GM13976 (cell line): ENCODE data around the gene ITPR1.

Experiments used
- DNase-seq: peaks from one replicate; pipeline ENCODE4 v3.0.0; 2012; ENCODE audit warnings: low spot score
- in situ Hi-C: fragments of 300-500 bp; cut with MboI; formaldehyde crosslinking; loops from one replicate; pipeline ENCODE4 v1.12.0; 2022; ENCODE audit warnings: low sequenced_read_pairs, mixed read lengths, inconsistent platforms; ENCODE audit not compliant: unreplicated experiment
- TF ChIP-seq, protein P1 (sequence below): IDR thresholded peaks from 2 replicates; pipeline ENCODE4 v1.5.1; 2012; ENCODE audit warnings: borderline replicate concordance, mild to moderate bottlenecking; ENCODE audit not compliant: insufficient read depth; ENCODE audit errors: extremely low read depth, missing control alignments, control extremely low read depth

ITPR1 gene

DNA sequence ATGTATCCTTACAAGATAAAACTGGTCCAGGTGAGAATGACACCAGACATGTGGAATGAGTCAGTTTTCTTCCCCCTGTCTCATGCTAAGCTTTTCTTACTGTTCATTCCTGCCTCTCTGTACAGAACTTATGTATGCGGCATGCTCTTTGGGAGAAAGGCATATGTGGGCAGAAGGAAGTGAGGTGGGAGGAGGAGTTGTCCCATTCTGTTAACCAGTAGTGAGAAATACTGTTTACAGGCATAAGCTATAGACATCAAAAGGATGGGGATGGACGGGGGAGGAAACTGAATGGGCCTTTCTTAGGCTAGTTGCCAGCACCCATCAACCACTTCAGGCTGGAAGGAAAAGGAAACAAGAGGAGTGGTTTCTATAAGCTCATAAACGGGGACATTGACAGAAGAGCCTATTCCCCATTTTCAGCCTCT, 342.5 kb downstream of the ITPR1 start:
- in situ Hi-C loops = loop anchor here (10.0 kb wide), 1 partner anchor 139 kb away; the partner anchor contains the start of gene BHLHE40
- no peak for DNase-seq
- TF ChIP-seq, protein P1, sequence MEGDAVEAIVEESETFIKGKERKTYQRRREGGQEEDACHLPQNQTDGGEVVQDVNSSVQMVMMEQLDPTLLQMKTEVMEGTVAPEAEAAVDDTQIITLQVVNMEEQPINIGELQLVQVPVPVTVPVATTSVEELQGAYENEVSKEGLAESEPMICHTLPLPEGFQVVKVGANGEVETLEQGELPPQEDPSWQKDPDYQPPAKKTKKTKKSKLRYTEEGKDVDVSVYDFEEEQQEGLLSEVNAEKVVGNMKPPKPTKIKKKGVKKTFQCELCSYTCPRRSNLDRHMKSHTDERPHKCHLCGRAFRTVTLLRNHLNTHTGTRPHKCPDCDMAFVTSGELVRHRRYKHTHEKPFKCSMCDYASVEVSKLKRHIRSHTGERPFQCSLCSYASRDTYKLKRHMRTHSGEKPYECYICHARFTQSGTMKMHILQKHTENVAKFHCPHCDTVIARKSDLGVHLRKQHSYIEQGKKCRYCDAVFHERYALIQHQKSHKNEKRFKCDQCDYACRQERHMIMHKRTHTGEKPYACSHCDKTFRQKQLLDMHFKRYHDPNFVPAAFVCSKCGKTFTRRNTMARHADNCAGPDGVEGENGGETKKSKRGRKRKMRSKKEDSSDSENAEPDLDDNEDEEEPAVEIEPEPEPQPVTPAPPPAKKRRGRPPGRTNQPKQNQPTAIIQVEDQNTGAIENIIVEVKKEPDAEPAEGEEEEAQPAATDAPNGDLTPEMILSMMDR = no peak

DNA sequence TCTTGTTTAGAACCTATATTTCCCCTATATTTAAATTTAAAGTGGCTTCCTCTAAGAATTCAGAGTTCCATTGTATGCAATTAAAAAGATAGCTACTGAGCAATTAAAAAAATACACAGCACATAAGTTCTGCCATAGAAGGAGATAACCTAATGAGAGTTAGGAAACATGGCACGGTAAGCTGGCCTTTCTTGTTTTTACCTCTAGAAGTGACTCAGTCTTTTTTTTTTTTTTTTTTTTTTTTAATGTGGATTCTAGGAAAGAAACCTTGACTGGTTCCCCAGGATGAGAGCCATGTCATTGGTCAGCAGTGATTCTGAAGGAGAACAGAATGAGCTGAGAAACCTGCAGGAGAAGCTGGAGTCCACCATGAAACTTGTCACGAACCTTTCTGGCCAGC, 343.4 kb downstream of the ITPR1 start:
- in situ Hi-C loops = loop anchor here (10.0 kb wide), 1 partner anchor 138 kb away; the partner anchor contains the start of gene BHLHE40
- no peak for DNase-seq
- TF ChIP-seq, protein P1 = no peak

DNA sequence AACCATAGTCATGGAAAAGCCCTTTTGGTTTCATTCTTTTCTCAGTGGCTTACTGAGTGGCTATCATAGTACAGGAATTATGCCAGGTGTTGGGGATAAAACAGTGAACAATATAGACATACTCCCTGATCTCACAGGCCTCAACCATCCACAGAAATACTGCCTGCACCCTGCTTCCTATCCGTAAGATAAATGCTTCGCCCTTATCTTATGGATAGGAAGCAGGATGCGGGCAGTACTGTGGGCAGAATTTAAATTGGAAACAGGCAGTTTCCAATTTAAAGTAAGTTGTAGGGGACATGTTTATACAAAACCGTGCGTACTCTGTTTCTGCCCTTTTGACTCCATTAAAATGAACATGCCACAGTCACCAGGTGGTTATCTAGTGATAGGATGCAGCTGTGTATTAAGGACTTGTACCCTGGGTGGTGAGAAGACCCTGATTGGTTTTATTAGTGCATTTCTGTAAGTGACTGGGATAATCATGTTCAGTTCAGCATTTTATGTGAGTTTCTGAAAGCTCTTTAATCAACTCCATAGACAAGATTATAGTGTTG, 344.3 kb downstream of the ITPR1 start:
- in situ Hi-C loops = loop anchor here (10.0 kb wide), 1 partner anchor 137 kb away; the partner anchor contains the start of gene BHLHE40
- DNase-seq = no peak
- TF ChIP-seq, protein P1 = no peak

DNA sequence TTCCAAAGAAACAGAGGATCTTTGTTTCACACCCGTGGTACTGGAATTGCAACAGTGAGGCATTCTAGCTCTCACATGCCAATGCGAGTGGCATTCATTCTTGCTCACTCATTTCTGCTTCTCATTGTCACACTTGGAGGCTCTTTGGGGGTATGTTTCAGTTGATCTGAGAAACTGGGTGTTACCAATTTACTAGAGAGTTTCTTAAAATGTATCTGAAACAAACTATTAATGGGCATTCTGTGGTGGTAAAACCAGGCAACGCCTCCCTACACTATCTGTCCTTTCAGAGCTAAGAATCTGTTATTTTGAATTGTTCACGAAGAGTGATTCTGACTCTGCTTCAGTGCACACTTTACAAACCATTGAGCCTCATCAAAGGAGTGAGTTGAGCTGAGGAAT, 345.5 kb downstream of the ITPR1 start:
- DNase-seq = no peak
- TF ChIP-seq, protein P1 = no peak
- in situ Hi-C loops = loop anchor here (10.0 kb wide), 1 partner anchor 136 kb away; the partner anchor contains the start of gene BHLHE40

DNA sequence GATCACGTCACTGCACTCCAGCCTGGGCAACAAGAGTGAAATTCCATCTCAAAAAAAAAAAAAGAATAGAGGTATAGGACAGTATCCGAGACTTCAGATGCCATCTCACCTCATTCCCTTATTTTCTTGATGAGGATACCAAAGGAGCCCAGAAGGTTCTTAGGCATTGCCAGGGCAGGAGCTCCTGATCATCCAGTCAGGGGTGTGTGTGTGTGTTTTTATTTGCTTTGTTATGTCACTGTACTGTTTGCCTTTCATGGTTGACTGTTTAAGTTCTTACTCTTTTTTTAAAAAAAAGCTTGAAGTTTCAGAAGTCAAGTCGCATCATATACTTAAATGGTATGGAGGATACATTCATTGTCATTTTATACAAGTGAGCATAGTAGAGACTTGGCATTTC, 346.1 kb downstream of the ITPR1 start:
- TF ChIP-seq, protein P1 = no peak
- in situ Hi-C loops = loop anchor here (10.0 kb wide), 1 partner anchor 136 kb away; the partner anchor contains the start of gene BHLHE40
- no peak for DNase-seq

DNA sequence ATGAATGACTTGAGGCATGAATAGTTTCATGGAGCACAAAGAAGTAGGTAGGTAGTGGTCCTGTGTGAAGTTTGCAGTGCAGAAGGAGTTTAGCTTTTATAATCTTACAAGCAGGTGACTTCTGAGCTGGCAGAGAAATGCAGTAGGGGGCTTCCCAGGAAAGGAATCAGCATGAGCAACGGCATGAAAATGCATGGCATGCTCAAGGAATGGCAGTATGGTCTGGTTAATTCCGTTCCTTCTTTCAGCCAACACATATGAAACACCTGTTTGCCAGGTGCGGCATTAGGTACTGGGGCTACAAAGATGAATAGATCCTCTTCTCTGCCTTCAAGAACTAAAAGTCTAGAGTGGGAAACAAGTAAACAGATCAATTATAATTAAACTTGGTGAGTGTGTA, 348.1 kb downstream of the ITPR1 start:
- TF ChIP-seq, protein P1 = no peak
- DNase-seq = no peak
- in situ Hi-C loops = no loop called here
